GM21529 (cell line): Measurements from ENCODE around the gene FUT3.
"Not testable (repeated sequence)": the region's sequence is repeated elsewhere in the genome, so short reads cannot be mapped to it uniquely, and the experiment has no call there.

ENCODE experiments used
- ATAC-seq: cut with Tn5 transposase; IDR thresholded peaks from one replicate; pipeline ENCODE4 v1.9.1; 2021; ENCODE audit not compliant: unreplicated experiment

Gene FUT3

GRCh38 chr19:5851302-5851701 lies at the start of gene FUT3:
Gene FUT3, minus strand, starts transcription at chr19:5851449.
- no peak for ATAC-seq

DNA sequence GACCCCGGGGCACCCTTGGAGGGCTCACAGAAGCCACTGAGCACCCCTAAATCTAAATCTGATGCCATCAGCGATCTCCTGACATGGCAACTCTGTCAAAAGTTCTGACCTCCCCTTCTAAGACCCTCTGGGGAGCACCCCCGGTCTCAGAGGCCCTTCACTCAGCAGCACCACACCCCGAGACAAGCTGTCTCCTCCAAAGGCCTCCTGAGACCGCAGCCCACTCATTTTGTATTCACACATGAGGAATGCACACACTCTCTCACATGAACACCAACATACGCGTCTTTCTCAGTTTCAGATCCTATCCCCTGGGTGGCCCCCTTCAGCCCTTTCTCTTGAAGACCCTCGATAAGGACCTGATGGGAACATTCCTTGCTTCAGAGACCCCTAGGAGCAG lies 49.7 kb upstream of the FUT3 start:
- no peak for ATAC-seq

DNA sequence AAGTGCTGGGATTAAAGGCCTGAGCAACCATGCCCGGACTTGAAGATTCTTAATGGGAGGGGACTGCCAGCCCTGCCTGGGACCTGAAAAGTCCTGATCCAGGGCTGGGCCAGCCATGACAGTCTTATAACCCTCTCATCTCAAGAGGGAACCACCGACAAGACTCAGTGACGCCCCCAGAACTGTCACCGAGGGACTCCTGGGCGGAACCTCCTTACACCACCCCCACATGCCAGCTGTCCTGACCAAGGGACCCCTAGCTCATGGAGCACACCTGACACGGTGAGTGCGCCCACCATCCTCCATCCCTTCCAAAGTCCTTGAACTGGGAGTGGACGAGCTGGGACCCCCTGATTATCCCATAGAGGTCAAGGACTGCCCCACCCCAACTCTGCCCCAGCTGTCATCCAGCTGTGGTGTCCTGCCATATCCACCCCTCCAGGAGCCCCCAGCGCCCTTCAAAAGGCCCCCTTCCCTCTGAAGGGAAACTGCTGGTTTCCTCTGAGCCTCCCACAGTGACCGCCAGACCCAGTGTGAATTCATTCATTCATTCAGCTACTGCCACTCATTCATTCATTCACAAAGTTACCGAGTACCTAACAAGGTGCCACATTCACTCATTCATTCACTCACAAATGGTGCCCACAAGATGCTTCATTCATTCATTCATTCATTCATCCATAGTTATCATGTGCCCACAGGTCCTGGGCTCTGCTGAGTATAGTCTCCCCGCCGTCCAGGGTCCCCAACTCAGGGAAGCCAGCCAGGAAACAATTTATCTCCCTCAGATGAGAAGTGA lies 48.7 kb upstream of the FUT3 start:
- ATAC-seq = no peak

DNA sequence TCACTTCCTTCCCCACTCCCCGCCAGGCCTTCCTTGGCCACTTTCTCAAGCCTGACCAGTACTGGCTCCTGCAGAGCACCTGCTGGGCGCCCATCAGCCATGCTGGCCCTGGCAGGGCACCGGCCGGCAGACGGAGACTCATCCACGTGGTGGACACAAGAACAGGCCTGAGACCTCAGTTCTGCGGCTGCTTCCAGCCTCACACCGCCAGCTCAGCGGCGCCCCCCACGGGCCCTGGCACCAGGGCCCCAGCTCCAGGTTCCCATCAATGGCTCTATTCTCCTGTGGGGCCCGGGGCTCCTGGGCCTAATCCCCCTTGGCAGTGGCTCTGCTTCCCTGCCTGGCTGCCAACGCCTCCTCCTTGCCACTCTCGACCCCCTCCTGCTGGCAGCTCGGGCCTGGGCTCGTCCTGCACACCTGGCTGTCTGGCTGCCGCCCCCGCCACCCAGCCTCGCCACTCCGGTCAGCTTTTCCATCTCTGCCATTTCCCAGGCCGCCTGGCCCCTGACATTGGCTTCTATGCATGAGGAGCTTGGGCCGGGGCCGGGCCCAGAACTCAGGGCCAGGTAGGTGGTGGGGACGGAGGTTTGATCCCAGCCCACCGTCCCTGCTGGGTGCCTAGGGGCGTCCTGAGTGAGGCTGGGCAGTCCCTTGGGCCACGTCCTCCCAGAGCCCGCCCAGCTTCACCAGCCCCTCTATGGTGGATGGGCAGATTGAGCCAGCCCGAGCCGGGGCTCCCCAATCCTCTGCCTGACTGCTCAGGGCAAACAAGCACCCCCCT lies 46.1 kb upstream of the FUT3 start:
- no peak for ATAC-seq

- no peak for ATAC-seq
Observed at GRCh38 chr19:5896365-5897076, 45.3 kb upstream of the FUT3 start.

GRCh38 chr19:5895890-5896289 lies 44.6 kb upstream of the FUT3 start:
- ATAC-seq = no peak

DNA sequence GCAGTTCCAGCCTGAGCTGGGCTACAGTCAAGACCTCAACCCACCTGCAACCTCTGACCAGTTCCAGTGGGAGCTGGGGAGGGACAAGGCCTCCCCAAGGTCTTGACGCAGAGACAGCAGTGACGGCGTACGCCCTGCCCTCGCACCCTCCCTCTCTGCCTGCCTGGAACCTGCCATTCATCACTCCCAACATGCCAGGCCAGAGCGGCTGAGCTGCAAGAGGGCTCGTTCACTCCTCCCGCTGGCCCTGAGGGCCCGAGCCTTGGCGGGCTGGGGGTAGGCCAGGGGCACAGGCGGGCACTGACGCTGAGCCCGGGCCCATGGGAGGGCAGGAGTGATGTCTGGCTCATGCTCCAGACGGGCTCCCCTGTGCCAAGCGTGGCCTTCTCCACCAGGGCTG lies 44.2 kb upstream of the FUT3 start:
- no peak for ATAC-seq

DNA sequence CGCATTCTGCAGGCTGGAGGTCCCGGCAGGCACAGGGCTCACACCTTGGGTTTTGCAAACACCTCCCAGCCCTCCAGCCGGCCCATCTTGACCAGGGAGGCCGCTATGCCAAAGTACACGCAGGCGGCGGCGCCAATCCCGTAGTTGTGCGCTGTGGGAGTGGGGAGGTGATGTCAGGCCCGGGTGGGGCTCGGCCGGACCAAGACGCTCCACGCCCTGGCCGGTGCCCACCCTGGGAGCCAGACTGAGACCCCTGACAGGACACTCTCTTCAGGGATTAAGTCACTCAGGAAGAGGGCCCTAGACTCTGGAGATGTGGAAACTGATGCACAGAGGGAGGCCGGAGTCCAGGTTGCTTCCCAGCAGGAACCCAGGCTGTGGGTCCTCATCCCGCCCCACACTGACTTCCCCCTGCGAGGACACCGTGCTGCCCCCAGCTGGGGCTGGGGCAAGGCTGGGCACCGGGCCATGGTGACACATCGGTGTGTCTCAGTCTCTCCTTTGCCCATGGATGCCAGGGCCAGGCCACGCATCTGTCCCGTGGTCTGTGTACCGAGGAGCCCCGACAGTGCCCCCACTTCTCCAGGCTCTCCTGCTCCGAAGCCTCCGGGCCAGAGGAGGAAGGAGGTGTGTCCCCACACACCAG lies 43.6 kb upstream of the FUT3 start:
- ATAC-seq = no peak

DNA sequence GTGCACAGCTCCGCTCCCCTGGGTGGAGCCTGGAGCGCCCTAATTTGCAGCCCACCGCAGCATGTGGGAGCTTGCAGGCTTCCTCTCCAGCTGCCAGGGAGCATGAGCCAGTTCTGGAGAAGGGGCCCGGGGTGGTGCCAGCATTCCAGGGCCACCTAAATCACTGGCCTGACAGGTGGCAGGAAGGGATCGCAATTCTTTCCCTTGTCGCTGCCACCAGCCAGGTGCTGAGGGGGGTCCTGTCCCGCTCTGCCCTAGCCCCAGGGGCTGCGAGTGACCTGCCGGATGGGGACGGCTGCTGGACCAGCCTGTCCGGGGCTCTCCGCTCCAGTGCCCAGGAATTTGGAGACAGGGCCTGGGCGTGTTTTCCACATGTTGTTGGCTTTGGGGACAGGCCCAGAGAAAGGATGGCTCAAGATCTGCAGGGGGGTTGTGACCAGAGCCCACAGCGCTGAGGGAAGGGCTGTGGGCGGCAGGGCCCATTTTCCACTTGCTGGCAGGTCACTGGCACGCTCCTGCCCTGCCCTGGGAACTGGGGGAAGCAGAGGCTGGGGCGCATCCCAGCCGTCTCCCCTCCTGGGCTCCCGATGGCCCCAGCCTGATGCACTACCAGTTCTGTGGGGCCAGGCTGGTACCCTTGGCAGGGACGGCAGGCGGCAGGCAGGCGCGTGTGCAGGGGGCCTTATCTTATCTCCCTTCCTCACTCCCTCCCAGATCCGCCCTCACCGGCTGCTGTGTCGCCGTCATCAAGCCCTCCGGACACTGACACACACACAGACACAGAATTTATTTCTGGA lies 42.9 kb upstream of the FUT3 start:
- no peak for ATAC-seq

- no peak for ATAC-seq
Observed at GRCh38 chr19:5893296-5893903, 42.2 kb upstream of the FUT3 start.

GRCh38 chr19:5892772-5893275 lies 41.6 kb upstream of the FUT3 start:
- no peak for ATAC-seq

DNA sequence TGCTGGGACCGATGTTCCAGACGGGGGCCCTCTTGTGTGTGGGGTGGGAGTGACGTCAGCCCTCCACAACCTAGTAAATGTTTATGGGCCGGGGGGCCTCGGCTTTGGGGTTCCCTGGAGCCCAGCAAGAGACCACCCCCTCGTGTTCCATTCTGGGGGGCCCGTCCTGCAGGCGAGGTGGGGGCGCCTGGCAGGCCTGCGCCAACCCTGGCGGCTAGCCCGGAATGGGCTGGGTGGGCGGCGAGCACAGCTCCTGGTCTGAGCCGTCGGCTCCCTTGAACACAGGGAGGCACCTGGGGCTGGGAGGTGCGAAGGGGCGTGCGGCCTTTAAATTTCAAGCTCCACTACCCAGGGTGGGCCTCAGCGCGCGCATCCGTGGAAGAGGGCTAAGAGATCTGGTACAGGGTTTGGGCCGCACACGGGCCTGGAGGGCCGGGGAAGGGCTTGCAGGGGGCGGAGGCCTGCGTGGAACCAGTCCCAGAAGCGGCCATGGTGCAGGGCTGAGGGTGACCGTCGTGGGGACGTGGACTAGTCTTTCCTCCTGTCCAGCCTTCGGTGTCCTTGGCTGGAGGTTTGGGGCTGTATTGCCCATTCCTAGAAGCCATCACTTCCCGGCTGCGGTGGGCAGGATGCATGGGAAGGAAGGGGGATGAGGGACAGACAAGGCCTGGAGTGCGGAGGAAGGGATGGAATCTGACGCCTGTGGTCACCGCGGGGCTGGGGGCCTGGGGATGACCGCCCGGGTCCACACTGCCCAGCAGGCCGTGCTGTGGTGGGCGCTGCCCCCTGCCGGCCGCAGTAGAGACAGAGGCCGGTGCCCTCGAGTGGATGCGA lies 40.9 kb upstream of the FUT3 start:
- ATAC-seq = no peak

DNA sequence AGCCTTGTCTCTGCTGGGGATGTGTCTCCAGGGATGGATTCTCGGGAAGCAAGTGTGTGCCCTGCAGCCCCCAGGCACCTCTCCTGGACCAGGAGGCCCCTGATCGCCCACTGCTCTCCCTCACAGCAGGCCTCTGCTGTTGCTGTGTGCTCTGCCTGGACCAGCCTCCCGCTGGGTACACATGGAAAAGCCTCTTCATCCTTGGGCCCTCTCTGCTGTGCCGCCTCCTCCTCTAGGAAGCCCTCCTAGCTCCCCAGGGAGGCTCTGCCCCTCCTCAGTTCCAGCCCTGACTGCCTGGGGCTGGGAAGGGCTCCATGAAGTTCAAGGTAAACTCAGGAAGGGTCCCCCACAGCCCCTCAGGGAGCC lies 40.3 kb upstream of the FUT3 start:
- no peak for ATAC-seq

DNA sequence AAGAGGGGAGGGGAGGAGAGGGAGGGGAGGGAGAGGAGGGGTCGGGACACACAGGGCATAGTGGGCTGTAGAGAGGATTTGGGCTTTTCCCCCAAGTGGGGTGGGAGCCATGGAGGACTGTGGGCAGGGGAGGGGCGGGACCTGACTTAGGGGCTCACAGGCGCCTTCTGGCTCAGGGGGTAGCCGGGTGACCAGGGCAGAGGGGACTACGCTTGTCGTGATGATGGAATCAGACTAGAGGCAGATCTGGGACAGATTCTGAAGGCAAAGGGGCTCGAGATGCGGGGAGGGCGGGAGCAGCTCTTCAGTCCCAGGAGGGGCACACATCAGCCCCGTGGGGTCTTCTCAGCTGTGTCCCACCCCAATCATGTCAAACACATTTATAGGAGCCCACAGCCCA lies 38.9 kb upstream of the FUT3 start:
- no peak for ATAC-seq

GRCh38 chr19:5889288-5889971 lies 38.2 kb upstream of the FUT3 start:
- no peak for ATAC-seq

- ATAC-seq = not testable (repeated sequence)
Observed at GRCh38 chr19:5884065-5884811, 33.0 kb upstream of the FUT3 start.

DNA sequence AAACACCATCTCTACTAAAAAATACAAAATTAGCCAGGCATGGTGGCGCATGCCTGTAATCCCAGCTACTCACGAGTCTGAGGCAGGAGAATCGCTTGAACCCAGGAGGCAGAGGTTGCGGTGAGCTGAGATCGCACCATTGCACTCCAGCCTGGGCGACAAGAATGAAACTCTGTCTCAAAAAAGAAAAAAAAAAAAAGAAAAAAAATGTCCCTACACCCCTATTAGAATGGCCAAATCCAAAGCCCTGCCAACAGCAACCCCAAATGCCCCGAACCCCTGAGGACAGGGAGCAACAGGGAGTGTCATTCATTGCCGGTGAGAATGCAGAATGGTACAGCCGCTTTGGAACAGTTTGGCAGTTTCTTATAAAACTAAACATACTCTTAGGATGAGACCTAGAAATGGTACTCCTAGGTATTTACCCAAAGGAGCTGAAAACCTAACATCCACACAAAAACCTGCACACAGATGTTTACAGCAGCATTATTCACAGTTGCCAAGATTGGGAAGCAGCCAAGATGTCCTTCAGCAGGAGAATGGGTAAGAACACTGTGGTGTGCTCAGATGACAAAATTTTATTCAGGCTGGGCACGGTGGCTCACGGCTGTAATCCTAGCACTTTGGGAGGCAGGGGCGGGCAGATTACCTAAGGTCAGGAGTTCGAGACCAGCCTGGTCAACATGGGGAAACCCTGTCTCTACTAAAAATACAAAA lies 32.1 kb upstream of the FUT3 start:
- not testable (repeated sequence) for ATAC-seq
